H1 (cell line): ENCODE measurements around the gene PIGV. TPM values are rescaled to one million over a fixed set of nuclear protein-coding genes. Genes with fewer than 3 reads are reported as not detected.

Experiments
- EGR1 ChIP-seq: IDR thresholded peaks from 2 replicates; pipeline ENCODE4 v1.6.1; 2011; ENCODE audit warnings: low read depth, low read length, borderline replicate concordance
- KDM1A ChIP-seq: fragments of 200-600, 300-600 bp; sonication (generic); IDR thresholded peaks from 2 replicates; pipeline ENCODE4 v1.7.1; 2016; ENCODE audit warnings: mild to moderate bottlenecking, low read length, borderline replicate concordance
- MAFK ChIP-seq: IDR thresholded peaks from 2 replicates; pipeline ENCODE4 v1.6.1; 2012; ENCODE audit warnings: low read depth, mild to moderate bottlenecking, improper control_type of control experiment, low read length
- TBP ChIP-seq: IDR thresholded peaks from 2 replicates; pipeline ENCODE4 v1.6.1; 2011; ENCODE audit warnings: low read depth, low read length, improper control_type of control experiment
- polyA plus RNA-seq, 7 experiments: library from polyadenylated mRNA; depleted of rRNA in 3 of 7; stranded (reverse) in 5 of 7; unstranded in 2 of 7; fragments of >200 nt in 5 of 7; fragments of 200-250 nt in 2 of 7; gene quantifications; 1 replicate in 5 of 7; 2 replicates in 1 of 7; 4 replicates in 1 of 7; pipeline versions ENCODE4 v1.2.1 to v1.2.3, GENCODE V29; 2011 to 2013; ENCODE audit warnings: missing spikeins in 2 of 7, mixed read lengths in 2 of 7
- total RNA-seq: library from RNA; stranded (reverse); fragmentation: NEBNext Ultra II Directional; extraction: Animal tissue kit (Norgen Biotek cat#: 25700); gene quantifications from 2 replicates; pipeline ENCODE4 v1.2.1, GENCODE V29; 2021
- TF ChIP-seq, protein P1 (sequence below): fragments of 300-600 bp; sonication (generic); IDR thresholded peaks from 2 replicates; pipeline ENCODE4 v1.7.1; 2012; ENCODE audit warnings: low read length, moderate library complexity, mild to moderate bottlenecking, inconsistent platforms; ENCODE audit not compliant: insufficient replicate concordance

Gene PIGV
- total and polyA plus RNA-seq, 2 of the 8 experiments (the other 6 are each of a cell fraction or from before 2014, with no cell fraction given): 8.5 to 20.9 TPM

DNA sequence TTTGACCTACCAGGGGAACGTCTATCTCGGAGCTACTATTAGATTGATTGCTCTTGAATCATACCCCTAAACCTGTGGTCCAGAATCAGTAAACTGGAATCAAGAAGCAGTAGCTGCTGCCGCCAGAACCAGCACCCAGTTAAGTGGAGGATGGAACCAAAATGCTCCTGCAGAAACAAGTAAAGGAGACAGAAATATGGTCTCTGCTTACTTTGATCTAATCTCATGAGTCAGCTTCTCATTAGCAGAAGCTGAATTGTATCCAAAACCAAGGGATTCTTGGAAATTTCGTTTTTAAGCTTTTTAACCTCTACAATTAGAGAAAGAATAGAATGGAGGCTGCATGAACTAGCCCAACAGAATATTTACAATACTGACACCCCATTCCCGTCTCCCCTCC is 42.6 kb upstream of the PIGV start (continued):
- TF ChIP-seq, protein P1, sequence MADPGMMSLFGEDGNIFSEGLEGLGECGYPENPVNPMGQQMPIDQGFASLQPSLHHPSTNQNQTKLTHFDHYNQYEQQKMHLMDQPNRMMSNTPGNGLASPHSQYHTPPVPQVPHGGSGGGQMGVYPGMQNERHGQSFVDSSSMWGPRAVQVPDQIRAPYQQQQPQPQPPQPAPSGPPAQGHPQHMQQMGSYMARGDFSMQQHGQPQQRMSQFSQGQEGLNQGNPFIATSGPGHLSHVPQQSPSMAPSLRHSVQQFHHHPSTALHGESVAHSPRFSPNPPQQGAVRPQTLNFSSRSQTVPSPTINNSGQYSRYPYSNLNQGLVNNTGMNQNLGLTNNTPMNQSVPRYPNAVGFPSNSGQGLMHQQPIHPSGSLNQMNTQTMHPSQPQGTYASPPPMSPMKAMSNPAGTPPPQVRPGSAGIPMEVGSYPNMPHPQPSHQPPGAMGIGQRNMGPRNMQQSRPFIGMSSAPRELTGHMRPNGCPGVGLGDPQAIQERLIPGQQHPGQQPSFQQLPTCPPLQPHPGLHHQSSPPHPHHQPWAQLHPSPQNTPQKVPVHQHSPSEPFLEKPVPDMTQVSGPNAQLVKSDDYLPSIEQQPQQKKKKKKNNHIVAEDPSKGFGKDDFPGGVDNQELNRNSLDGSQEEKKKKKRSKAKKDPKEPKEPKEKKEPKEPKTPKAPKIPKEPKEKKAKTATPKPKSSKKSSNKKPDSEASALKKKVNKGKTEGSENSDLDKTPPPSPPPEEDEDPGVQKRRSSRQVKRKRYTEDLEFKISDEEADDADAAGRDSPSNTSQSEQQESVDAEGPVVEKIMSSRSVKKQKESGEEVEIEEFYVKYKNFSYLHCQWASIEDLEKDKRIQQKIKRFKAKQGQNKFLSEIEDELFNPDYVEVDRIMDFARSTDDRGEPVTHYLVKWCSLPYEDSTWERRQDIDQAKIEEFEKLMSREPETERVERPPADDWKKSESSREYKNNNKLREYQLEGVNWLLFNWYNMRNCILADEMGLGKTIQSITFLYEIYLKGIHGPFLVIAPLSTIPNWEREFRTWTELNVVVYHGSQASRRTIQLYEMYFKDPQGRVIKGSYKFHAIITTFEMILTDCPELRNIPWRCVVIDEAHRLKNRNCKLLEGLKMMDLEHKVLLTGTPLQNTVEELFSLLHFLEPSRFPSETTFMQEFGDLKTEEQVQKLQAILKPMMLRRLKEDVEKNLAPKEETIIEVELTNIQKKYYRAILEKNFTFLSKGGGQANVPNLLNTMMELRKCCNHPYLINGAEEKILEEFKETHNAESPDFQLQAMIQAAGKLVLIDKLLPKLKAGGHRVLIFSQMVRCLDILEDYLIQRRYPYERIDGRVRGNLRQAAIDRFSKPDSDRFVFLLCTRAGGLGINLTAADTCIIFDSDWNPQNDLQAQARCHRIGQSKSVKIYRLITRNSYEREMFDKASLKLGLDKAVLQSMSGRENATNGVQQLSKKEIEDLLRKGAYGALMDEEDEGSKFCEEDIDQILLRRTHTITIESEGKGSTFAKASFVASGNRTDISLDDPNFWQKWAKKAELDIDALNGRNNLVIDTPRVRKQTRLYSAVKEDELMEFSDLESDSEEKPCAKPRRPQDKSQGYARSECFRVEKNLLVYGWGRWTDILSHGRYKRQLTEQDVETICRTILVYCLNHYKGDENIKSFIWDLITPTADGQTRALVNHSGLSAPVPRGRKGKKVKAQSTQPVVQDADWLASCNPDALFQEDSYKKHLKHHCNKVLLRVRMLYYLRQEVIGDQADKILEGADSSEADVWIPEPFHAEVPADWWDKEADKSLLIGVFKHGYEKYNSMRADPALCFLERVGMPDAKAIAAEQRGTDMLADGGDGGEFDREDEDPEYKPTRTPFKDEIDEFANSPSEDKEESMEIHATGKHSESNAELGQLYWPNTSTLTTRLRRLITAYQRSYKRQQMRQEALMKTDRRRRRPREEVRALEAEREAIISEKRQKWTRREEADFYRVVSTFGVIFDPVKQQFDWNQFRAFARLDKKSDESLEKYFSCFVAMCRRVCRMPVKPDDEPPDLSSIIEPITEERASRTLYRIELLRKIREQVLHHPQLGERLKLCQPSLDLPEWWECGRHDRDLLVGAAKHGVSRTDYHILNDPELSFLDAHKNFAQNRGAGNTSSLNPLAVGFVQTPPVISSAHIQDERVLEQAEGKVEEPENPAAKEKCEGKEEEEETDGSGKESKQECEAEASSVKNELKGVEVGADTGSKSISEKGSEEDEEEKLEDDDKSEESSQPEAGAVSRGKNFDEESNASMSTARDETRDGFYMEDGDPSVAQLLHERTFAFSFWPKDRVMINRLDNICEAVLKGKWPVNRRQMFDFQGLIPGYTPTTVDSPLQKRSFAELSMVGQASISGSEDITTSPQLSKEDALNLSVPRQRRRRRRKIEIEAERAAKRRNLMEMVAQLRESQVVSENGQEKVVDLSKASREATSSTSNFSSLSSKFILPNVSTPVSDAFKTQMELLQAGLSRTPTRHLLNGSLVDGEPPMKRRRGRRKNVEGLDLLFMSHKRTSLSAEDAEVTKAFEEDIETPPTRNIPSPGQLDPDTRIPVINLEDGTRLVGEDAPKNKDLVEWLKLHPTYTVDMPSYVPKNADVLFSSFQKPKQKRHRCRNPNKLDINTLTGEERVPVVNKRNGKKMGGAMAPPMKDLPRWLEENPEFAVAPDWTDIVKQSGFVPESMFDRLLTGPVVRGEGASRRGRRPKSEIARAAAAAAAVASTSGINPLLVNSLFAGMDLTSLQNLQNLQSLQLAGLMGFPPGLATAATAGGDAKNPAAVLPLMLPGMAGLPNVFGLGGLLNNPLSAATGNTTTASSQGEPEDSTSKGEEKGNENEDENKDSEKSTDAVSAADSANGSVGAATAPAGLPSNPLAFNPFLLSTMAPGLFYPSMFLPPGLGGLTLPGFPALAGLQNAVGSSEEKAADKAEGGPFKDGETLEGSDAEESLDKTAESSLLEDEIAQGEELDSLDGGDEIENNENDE: no peak
- TF ChIP-seq MAFK (no peak), KDM1A (no peak), EGR1 (no peak), TBP (no peak)
- TF ChIP-seq, all 59 proteins: peak for 0
